HFFc6 (cell line): Measurements from ENCODE around the gene S1PR2. TPM values are rescaled to one million over a fixed set of nuclear protein-coding genes. Genes with fewer than 3 reads are reported as not detected.
"Not testable (repeated sequence)": the region's sequence is repeated elsewhere in the genome, so short reads cannot be mapped to it uniquely, and the experiment has no call there.

Experiments used
- DNase-seq: peaks from one replicate; pipeline ENCODE4 v3.0.0-alpha.2; 2018
- H3K27ac Mint-ChIP-seq: 2 replicates; pipeline ENCODE4 v1.8.0; 2020; ENCODE audit warnings: mild to moderate bottlenecking, mixed read lengths
- H3K27me3 Mint-ChIP-seq: 2 replicates; pipeline ENCODE4 v1.8.0; 2021; ENCODE audit warnings: mild to moderate bottlenecking, moderate library complexity, mixed read lengths; ENCODE audit not compliant: insufficient read depth
- H3K36me3 Mint-ChIP-seq: 2 replicates; pipeline ENCODE4 v1.8.0; 2021; ENCODE audit warnings: low read depth, mixed read lengths
- H3K4me1 Mint-ChIP-seq: 2 replicates; pipeline ENCODE4 v1.8.0; 2020; ENCODE audit warnings: low read depth, mixed read lengths
- H3K4me3 Mint-ChIP-seq: 2 replicates; pipeline ENCODE4 v1.8.0; 2020; ENCODE audit warnings: mild to moderate bottlenecking, moderate library complexity, mixed read lengths
- H3K9me3 Mint-ChIP-seq: 2 replicates; pipeline ENCODE4 v1.8.0; 2020; ENCODE audit warnings: mild to moderate bottlenecking, mixed read lengths
- total RNA-seq, 6 experiments: library from RNA; stranded (reverse); fragmentation: NEBNext Ultra II Directional; extraction: Animal tissue kit (Norgen Biotek cat#: 25700); gene quantifications; 2 replicates in 1 of 6; 3 replicates in 5 of 6; pipeline ENCODE4 v1.2.3, GENCODE V29; 2021
- TF ChIP-seq, protein P1 (sequence below): fragments of 200-600 bp; sonication (generic); IDR thresholded peaks from 2 replicates; pipeline ENCODE4 v1.5.0; 2021; ENCODE audit warnings: antibody characterized with exemption, mild to moderate bottlenecking

S1PR2 gene
- total RNA-seq, 6 experiments from 2014 or later: 16.8 to 22.0 (median 20.5) TPM

DNA sequence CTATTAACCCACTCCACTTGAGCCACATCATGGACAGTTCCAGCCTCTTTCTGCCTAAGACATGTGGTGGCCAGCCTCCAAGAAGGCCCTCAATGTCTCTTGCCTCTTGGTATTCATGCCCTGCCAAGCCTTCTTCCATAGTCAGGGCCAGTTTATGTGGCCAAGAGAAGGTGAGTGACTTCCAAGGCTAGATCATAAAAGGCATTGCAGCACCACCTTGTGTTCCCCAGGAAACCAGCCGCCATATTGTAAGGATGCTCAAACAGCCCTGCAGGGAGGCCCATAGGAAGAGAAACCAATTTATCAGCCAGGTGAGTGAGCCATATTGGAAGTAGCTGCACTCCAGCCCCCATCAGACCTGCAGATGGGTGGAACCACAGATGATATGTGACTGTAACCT, 24.1 kb downstream of the S1PR2 start:
- Mint-ChIP-seq H3K27ac (peak overlapping the region; percentile 63; the same call in 1 of the 2 replicates), H3K36me3 (no peaks in the 10 kb centered on the region), H3K4me1 (peaks cover 20% of the 10 kb centered on the region), H3K27me3 (no peaks in the 10 kb centered on the region; the same call in 1 of the 2 replicates), H3K9me3 (no peaks in the 10 kb centered on the region), H3K4me3 (no peak overlapping the region)
- no peak for DNase-seq
- TF ChIP-seq, protein P1, sequence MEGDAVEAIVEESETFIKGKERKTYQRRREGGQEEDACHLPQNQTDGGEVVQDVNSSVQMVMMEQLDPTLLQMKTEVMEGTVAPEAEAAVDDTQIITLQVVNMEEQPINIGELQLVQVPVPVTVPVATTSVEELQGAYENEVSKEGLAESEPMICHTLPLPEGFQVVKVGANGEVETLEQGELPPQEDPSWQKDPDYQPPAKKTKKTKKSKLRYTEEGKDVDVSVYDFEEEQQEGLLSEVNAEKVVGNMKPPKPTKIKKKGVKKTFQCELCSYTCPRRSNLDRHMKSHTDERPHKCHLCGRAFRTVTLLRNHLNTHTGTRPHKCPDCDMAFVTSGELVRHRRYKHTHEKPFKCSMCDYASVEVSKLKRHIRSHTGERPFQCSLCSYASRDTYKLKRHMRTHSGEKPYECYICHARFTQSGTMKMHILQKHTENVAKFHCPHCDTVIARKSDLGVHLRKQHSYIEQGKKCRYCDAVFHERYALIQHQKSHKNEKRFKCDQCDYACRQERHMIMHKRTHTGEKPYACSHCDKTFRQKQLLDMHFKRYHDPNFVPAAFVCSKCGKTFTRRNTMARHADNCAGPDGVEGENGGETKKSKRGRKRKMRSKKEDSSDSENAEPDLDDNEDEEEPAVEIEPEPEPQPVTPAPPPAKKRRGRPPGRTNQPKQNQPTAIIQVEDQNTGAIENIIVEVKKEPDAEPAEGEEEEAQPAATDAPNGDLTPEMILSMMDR: no peak

- peak overlapping the region; percentile 63 for H3K27ac Mint-ChIP-seq
Observed at GRCh38 chr19:10206226-10206885, 24.8 kb downstream of the S1PR2 start.

DNA sequence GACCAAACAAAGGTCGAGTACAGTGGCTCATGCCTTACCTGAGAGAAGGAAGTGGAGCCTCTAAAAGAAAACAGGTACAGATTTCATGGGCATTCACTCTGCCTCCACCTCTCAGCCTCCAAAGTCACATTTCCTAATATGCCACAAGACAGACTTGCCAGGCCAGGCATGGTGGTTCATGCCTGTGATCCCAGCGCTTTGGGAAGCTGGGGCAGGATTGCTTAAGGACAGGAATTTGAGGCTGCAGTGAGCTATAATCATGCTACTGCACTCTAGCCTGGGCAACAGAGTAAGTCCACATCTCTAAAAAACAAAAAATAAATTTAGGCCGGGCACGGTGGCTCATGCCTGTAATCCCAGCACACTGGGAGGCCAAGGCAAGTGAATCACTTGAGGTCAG, 25.5 kb downstream of the S1PR2 start:
- no peak overlapping the region for H3K27ac Mint-ChIP-seq
- H3K4me3 Mint-ChIP-seq: no peak overlapping the region
- H3K4me1 Mint-ChIP-seq: peaks cover 20% of the 10 kb centered on the region
- no peaks in the 10 kb centered on the region for H3K9me3 Mint-ChIP-seq
- TF ChIP-seq, protein P1: no peak
- no peaks in the 10 kb centered on the region for H3K36me3 Mint-ChIP-seq
- DNase-seq: no peak
- H3K27me3 Mint-ChIP-seq: no peaks in the 10 kb centered on the region; the same call in 1 of the 2 replicates

More at GRCh38 chr19:10206226-10206885, 24.8 kb downstream of the S1PR2 start:
- Mint-ChIP-seq H3K4me3 (no peak overlapping the region), H3K27me3 (no peaks in the 10 kb centered on the region; the same call in 1 of the 2 replicates), H3K36me3 (no peaks in the 10 kb centered on the region), H3K4me1 (peaks cover 20% of the 10 kb centered on the region), H3K9me3 (no peaks in the 10 kb centered on the region)
- DNase-seq: peak; percentile 33
- TF ChIP-seq, protein P1: no peak

GRCh38 chr19:10203686-10204085, 27.4 kb downstream of the S1PR2 start:
- H3K4me3 Mint-ChIP-seq: no peak overlapping the region
- H3K27me3 Mint-ChIP-seq: no peaks in the 10 kb centered on the region; the same call in 1 of the 2 replicates
- DNase-seq: no peak
- peaks cover 18% of the 10 kb centered on the region for H3K4me1 Mint-ChIP-seq
- no peaks in the 10 kb centered on the region for H3K36me3 Mint-ChIP-seq
- H3K27ac Mint-ChIP-seq: no peak overlapping the region
- H3K9me3 Mint-ChIP-seq: no peaks in the 10 kb centered on the region
- TF ChIP-seq, protein P1: no peak

GRCh38 chr19:10201176-10201575, 30.0 kb downstream of the S1PR2 start:
- Mint-ChIP-seq H3K9me3 (no peaks in the 10 kb centered on the region), H3K4me1 (peaks cover 10% of the 10 kb centered on the region), H3K27me3 (no peaks in the 10 kb centered on the region; the same call in none of the 2 replicates), H3K4me3 (no peak overlapping the region), H3K27ac (no peak overlapping the region), H3K36me3 (no peaks in the 10 kb centered on the region)
- TF ChIP-seq, protein P1: no peak
- no peak for DNase-seq

GRCh38 chr19:10200101-10200500, 31.0 kb downstream of the S1PR2 start:
- not testable (repeated sequence) for H3K27ac Mint-ChIP-seq, DNase-seq, H3K4me3 Mint-ChIP-seq, H3K4me1 Mint-ChIP-seq, H3K36me3 Mint-ChIP-seq, H3K9me3 Mint-ChIP-seq, H3K27me3 Mint-ChIP-seq

GRCh38 chr19:10198889-10199644, 32.1 kb downstream of the S1PR2 start:
- H3K4me3 Mint-ChIP-seq, DNase-seq, H3K36me3 Mint-ChIP-seq, H3K9me3 Mint-ChIP-seq, H3K27me3 Mint-ChIP-seq, H3K4me1 Mint-ChIP-seq, H3K27ac Mint-ChIP-seq: not testable (repeated sequence)
